A673 (cell line): ENCODE data around the gene ITPA. TPM values are rescaled to one million over a fixed set of nuclear protein-coding genes. Genes with fewer than 3 reads are reported as not detected.

Source experiments
- BruUV-seq: library from RNA; stranded (reverse); fragments of 400-500 nt; replicated peaks from 2 replicates; lab custom pipeline; 2021; lab: Mats Ljungman, UMichigan
- CTCF ChIA-PET: fragments of 300-600 bp; sonication (Branson Sonifier 250); formaldehyde crosslinking; loops from one replicate; lab custom pipeline; 2022; ENCODE audit warnings: antibody characterized with exemption; lab: Charles Lee
- POLR2A ChIA-PET: fragments of 300-600 bp; sonication (Branson Sonifier 250); formaldehyde crosslinking; loops from one replicate; lab custom pipeline; 2022; ENCODE audit warnings: antibody characterized with exemption; ENCODE audit not compliant: low non-redundant PET; lab: Charles Lee
- DNase-seq: peaks from one replicate; pipeline ENCODE4 v3.0.0-alpha.2; 2015; ENCODE audit warnings: low spot score
- H3K27ac ChIP-seq: fragments of 200-600 bp; sonication (generic); 2 replicates; pipeline ENCODE4 v1.5.1; 2016; ENCODE audit warnings: mixed run types, low read depth, mild to moderate bottlenecking, mixed read lengths, antibody characterized with exemption, low read length; ENCODE audit not compliant: poor library complexity, severe bottlenecking
- H3K27me3 ChIP-seq: fragments of 200-600 bp; sonication (generic); replicated peaks from 2 replicates; pipeline ENCODE4 v1.6.1; 2017; ENCODE audit warnings: mixed run types, low read depth, mild to moderate bottlenecking, mixed read lengths, antibody characterized with exemption, low read length; ENCODE audit not compliant: insufficient read depth, poor library complexity
- H3K36me3 ChIP-seq: fragments of 200-600 bp; sonication (generic); 2 replicates; pipeline ENCODE4 v1.6.1; 2016; ENCODE audit warnings: mixed run types, mild to moderate bottlenecking, mixed read lengths, antibody characterized with exemption, low read length; ENCODE audit not compliant: insufficient read depth, poor library complexity, severe bottlenecking
- H3K4me1 ChIP-seq: fragments of 200-600 bp; sonication (generic); 2 replicates; pipeline ENCODE4 v1.6.1; 2017; ENCODE audit warnings: mixed run types, mild to moderate bottlenecking, mixed read lengths, antibody characterized with exemption, low read length; ENCODE audit not compliant: insufficient read depth, poor library complexity, severe bottlenecking
- H3K4me3 ChIP-seq: fragments of 200-600 bp; sonication (generic); 2 replicates; pipeline ENCODE4 v1.5.1; 2016; ENCODE audit warnings: low read depth, mixed run types, mild to moderate bottlenecking, mixed read lengths, low read length; ENCODE audit not compliant: poor library complexity, severe bottlenecking
- H3K9me3 ChIP-seq: fragments of 200-600 bp; sonication (generic); 2 replicates; pipeline ENCODE4 v1.6.1; 2016; ENCODE audit warnings: mixed run types, low read depth, mild to moderate bottlenecking, mixed read lengths, antibody characterized with exemption, low read length; ENCODE audit not compliant: poor library complexity, severe bottlenecking
- EZH2 ChIP-seq: fragments of 200-600 bp; sonication (generic); IDR thresholded peaks from 2 replicates; pipeline ENCODE4 v1.6.1; 2017; ENCODE audit warnings: borderline replicate concordance, low read depth, mild to moderate bottlenecking, mixed read lengths, antibody characterized with exemption, low read length; ENCODE audit not compliant: poor library complexity, severe bottlenecking
- intact Hi-C: fragments of 100-400 bp; cut with micrococcal nuclease; formaldehyde crosslinking; loops from one replicate; pipeline ENCODE4 v1.10.0; 2022; ENCODE audit not compliant: unreplicated experiment
- total RNA-seq: library from RNA; stranded (reverse); gene quantifications from 2 replicates; pipeline ENCODE4 v1.2.3, GENCODE V29; 2021
- TF ChIP-seq, protein P1 (sequence below): fragments of 300-800, 200-600 bp; sonication (generic); conservative IDR thresholded peaks from 2 replicates; pipeline ENCODE4 v1.5.1; 2017; ENCODE audit warnings: low read depth, mild to moderate bottlenecking, antibody characterized with exemption, low read length, moderate library complexity, mixed read lengths

ITPA gene
- total RNA-seq, 1 experiment from 2014 or later = 81.3 TPM

DNA sequence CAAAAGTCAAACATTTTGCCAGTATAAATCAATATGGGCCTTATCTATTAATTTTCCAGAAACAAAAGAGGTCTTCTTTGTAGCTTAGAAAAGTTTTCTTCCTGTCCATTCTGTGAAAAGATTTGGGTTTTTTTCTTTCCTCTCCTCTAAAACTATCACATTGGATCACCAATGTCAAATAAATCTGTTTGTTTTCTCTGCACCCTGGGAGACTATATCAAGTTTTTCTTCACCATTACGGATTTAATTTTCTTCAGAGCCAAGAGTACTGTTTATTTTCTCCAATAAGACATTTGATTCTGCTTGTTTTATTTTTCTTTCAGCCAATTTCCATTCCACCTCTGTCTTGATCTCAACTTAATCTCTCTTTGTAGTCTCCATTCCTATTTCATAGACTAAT lies 34.0 kb upstream of the ITPA start:
- no TSS peak for BruUV-seq
- no peak for DNase-seq
- Histone ChIP-seq H3K27ac (peak overlapping the region; percentile 84), H3K4me3 (peak overlapping the region; percentile 86), H3K36me3 (no peaks in the 10 kb centered on the region), H3K27me3 (no peaks in the 10 kb centered on the region), H3K9me3 (no peaks in the 10 kb centered on the region), H3K4me1 (peaks cover 4% of the 10 kb centered on the region)
- intact Hi-C loops = no loop called here
- no peak for TF ChIP-seq EZH2
- TF ChIP-seq, protein P1, sequence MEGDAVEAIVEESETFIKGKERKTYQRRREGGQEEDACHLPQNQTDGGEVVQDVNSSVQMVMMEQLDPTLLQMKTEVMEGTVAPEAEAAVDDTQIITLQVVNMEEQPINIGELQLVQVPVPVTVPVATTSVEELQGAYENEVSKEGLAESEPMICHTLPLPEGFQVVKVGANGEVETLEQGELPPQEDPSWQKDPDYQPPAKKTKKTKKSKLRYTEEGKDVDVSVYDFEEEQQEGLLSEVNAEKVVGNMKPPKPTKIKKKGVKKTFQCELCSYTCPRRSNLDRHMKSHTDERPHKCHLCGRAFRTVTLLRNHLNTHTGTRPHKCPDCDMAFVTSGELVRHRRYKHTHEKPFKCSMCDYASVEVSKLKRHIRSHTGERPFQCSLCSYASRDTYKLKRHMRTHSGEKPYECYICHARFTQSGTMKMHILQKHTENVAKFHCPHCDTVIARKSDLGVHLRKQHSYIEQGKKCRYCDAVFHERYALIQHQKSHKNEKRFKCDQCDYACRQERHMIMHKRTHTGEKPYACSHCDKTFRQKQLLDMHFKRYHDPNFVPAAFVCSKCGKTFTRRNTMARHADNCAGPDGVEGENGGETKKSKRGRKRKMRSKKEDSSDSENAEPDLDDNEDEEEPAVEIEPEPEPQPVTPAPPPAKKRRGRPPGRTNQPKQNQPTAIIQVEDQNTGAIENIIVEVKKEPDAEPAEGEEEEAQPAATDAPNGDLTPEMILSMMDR = no peak
- ChIA-PET CTCF (no interaction called here), POLR2A (no interaction called here)

DNA sequence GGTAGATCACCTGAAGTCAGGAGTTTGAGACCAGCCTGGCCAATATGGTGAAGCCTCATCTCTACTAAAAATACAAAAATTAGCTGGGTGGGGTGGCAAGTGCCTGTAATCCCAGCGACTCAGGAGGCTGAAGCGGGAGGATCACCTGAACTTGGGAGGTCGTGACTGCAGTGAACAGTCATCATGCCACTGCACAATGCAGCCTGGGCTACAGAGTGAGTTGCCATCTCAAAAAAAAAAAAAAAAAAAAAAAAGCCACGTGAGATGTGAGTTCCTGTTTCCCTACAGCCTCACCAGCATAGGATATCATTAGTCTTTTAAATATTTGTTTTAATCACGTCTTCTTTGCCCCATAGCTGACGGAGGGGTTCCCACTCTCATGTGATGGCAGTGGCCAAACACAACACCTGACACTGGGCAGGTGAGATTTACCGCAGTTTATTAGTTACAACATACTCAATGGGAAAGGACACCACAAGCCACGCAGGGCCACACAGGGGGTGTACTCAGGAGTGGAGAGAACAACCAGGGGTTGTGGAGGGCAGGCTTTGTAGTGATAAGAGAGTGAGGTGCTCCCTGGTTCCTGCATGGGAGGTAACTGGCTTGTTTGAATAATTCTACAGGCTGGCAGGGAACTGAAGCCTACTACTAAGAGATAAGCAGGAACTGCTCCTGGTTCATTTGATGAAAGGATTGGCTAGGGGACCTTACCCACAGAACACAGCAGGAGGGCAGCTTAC lies 31.4 kb upstream of the ITPA start:
- intact Hi-C loops = no loop called here
- peaks cover 4% of the 10 kb centered on the region for H3K4me1 ChIP-seq
- H3K27ac ChIP-seq = no peak overlapping the region
- no peak for TF ChIP-seq EZH2
- TF ChIP-seq, protein P1 = no peak
- ChIA-PET POLR2A (no interaction called here), CTCF (no interaction called here)
- no peak for DNase-seq
- no peaks in the 10 kb centered on the region for H3K27me3 ChIP-seq
- no peak overlapping the region for H3K4me3 ChIP-seq
- BruUV-seq = no TSS peak
- no peaks in the 10 kb centered on the region for H3K36me3 ChIP-seq
- H3K9me3 ChIP-seq = no peaks in the 10 kb centered on the region

DNA sequence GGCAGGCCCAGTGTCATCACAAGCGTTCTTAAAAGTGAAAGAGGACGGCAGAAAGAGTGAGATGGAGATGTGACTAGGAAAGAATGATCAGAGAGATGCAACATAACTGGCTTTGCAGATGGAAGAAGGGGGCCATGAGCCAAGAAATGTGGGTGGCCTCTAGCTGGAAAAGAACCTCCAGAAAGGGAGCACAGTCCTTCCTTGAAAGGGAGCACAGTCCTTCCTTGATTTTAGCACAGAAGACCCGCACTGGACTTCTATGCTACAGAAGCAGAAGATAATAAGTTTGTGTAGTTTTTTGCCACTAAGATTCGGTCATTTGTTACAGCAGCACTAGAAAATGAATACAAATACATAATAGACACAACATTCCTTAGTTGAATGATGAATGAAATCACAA lies 29.0 kb upstream of the ITPA start:
- no peaks in the 10 kb centered on the region for H3K9me3 ChIP-seq
- peaks cover 4% of the 10 kb centered on the region for H3K4me1 ChIP-seq
- no peaks in the 10 kb centered on the region for H3K36me3 ChIP-seq
- POLR2A ChIA-PET = no interaction called here
- H3K4me3 ChIP-seq = no peak overlapping the region
- no peaks in the 10 kb centered on the region for H3K27me3 ChIP-seq
- no peak overlapping the region for H3K27ac ChIP-seq
- TF ChIP-seq EZH2 = no peak
- TF ChIP-seq, protein P1 = no peak
- BruUV-seq = no TSS peak
- CTCF ChIA-PET = no interaction called here
- intact Hi-C loops = no loop called here
- DNase-seq = no peak
